Neural progenitor cell (in vitro differentiated cells): Measurements from ENCODE around the gene ALDH9A1. TPM values are rescaled to one million over a fixed set of nuclear protein-coding genes. Genes with fewer than 3 reads are reported as not detected.

Experiments used
- DNase-seq: peaks from one replicate; pipeline ENCODE4 v3.0.0-alpha.2; 2016; ENCODE audit warnings: low spot score
- H2AFZ ChIP-seq: fragments of 200-600 bp; sonication (generic); replicated peaks from 2 replicates; pipeline ENCODE4 v1.6.1; 2016; ENCODE audit warnings: antibody characterized with exemption
- H3F3A ChIP-seq: fragments of 200-600 bp; sonication (generic); 2 replicates; pipeline ENCODE4 v1.6.1; 2016; ENCODE audit warnings: antibody characterized with exemption, low read depth
- H3K27ac ChIP-seq: fragments of 200-600 bp; sonication (generic); 2 replicates; pipeline ENCODE4 v1.5.1; 2016; ENCODE audit warnings: mild to moderate bottlenecking
- H3K27me3 ChIP-seq: fragments of 200-600 bp; sonication (generic); 2 replicates; pipeline ENCODE4 v1.6.1; 2016; ENCODE audit warnings: mild to moderate bottlenecking, moderate library complexity
- H3K36me3 ChIP-seq: fragments of 200-600 bp; sonication (generic); 2 replicates; pipeline ENCODE4 v1.5.1; 2016
- H3K4me1 ChIP-seq: fragments of 200-600 bp; sonication (generic); 2 replicates; pipeline ENCODE4 v1.6.1; 2016; ENCODE audit warnings: mixed run types
- H3K4me2 ChIP-seq: fragments of 200-600 bp; sonication (generic); 2 replicates; pipeline ENCODE4 v1.6.1; 2016
- H3K4me3 ChIP-seq: fragments of 200-600 bp; sonication (generic); 2 replicates; pipeline ENCODE4 v1.5.1; 2016
- H3K79me2 ChIP-seq: fragments of 200-600 bp; sonication (generic); 2 replicates; pipeline ENCODE4 v1.6.1; 2016; ENCODE audit warnings: low read depth
- H3K9ac ChIP-seq: fragments of 200-600 bp; sonication (generic); 2 replicates; pipeline ENCODE4 v1.6.1; 2016
- H3K9me3 ChIP-seq: fragments of 200-600 bp; sonication (generic); 2 replicates; pipeline ENCODE4 v1.5.1; 2016; ENCODE audit warnings: low read depth
- H4K20me1 ChIP-seq: fragments of 200-600 bp; sonication (generic); 2 replicates; pipeline ENCODE4 v1.6.1; 2016; ENCODE audit warnings: low read depth
- H3K27ac Mint-ChIP-seq: 3 replicates; pipeline ENCODE4 v1.8.0; 2021; ENCODE audit warnings: mixed read lengths
- H3K27me3 Mint-ChIP-seq: 2 replicates; pipeline ENCODE4 v1.8.0; 2022; ENCODE audit warnings: low read depth, mild to moderate bottlenecking, inconsistent platforms, moderate library complexity, mixed read lengths; ENCODE audit not compliant: insufficient read depth
- H3K36me3 Mint-ChIP-seq: 3 replicates; pipeline ENCODE4 v1.8.0; 2021; ENCODE audit warnings: mixed read lengths
- H3K4me1 Mint-ChIP-seq: 3 replicates; pipeline ENCODE4 v1.8.0; 2021; ENCODE audit warnings: mixed read lengths
- H3K4me3 Mint-ChIP-seq: 3 replicates; pipeline ENCODE4 v1.8.0; 2021; ENCODE audit warnings: mild to moderate bottlenecking, moderate library complexity, mixed read lengths
- H3K9me3 Mint-ChIP-seq: 3 replicates; pipeline ENCODE4 v1.8.0; 2020; ENCODE audit warnings: mixed read lengths
- CTCF ChIP-seq: fragments of 200-600 bp; sonication (generic); IDR thresholded peaks from 2 replicates; pipeline ENCODE4 v1.5.1; 2017; ENCODE audit warnings: antibody characterized with exemption, mild to moderate bottlenecking
- EZH2 ChIP-seq: fragments of 200-600 bp; sonication (generic); IDR thresholded peaks from 2 replicates; pipeline ENCODE4 v1.6.1; 2017; ENCODE audit warnings: antibody characterized with exemption, mild to moderate bottlenecking, moderate library complexity
- EZH2phosphoT487 ChIP-seq: fragments of 200-600 bp; sonication (generic); IDR thresholded peaks from 2 replicates; pipeline ENCODE4 v1.6.1; 2017; ENCODE audit warnings: antibody characterized with exemption
- total RNA-seq: library from RNA; depleted of rRNA; stranded (reverse); fragments of >200 nt; gene quantifications from 2 replicates; pipeline ENCODE4 v1.2.3, GENCODE V29; 2015; ENCODE audit warnings: low replicate concordance

Gene ALDH9A1
- total RNA-seq, 1 donor from 2014 or later = 82.3 TPM

- Histone ChIP-seq H3K79me2 (no peaks in the 10 kb centered on the region), H3K36me3 (peaks cover 17% of the 10 kb centered on the region), H3K9me3 (no peaks in the 10 kb centered on the region), H3K4me3 (no peak overlapping the region), H2AFZ (no peak overlapping the region), H3K9ac (no peak overlapping the region), H3K4me2 (no peak overlapping the region), H4K20me1 (no peaks in the 10 kb centered on the region), H3K27ac (no peak overlapping the region), H3K4me1 (no peaks in the 10 kb centered on the region), H3F3A (no peaks in the 10 kb centered on the region), H3K27me3 (no peaks in the 10 kb centered on the region)
- Mint-ChIP-seq H3K27me3 (peaks cover 2% of the 10 kb centered on the region), H3K9me3 (no peaks in the 10 kb centered on the region), H3K4me3 (no peak overlapping the region), H3K4me1 (no peaks in the 10 kb centered on the region), H3K27ac (no peak overlapping the region), H3K36me3 (peaks cover 51% of the 10 kb centered on the region)
- no peak for DNase-seq
- no peak for TF ChIP-seq CTCF
- no peak for TF ChIP-seq EZH2
- no peak for TF ChIP-seq EZH2phosphoT487
These were observed 23.8 kb downstream of the ALDH9A1 start for GRCh38 chr1:165674599-165674998.

DNA sequence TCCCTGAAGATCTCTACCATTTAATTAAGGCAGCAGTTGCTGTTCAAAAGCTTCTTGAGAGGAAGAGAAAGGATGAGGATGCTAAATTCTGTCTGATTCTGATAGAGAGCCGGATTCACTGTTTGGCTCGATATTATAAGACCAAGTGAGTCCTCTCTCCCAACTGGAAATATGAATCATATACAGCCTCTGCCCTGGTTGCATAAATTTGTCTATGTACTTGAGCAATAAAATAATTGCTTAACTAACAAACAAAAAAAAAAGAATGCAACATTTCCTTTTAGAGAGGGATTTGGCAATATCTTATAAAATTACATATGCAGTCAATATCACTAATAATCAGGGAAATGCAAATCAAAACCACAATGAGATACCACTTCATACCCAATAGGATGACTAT lies 26.8 kb downstream of the ALDH9A1 start:
- Histone ChIP-seq H3K79me2 (no peaks in the 10 kb centered on the region), H3K4me3 (no peak overlapping the region), H3K9ac (no peak overlapping the region), H3K4me2 (no peak overlapping the region), H3K27me3 (no peaks in the 10 kb centered on the region), H2AFZ (no peak overlapping the region), H3K4me1 (no peaks in the 10 kb centered on the region), H3K27ac (no peak overlapping the region), H3K36me3 (peaks cover 8% of the 10 kb centered on the region), H4K20me1 (no peaks in the 10 kb centered on the region), H3F3A (no peaks in the 10 kb centered on the region), H3K9me3 (no peaks in the 10 kb centered on the region)
- no peak for DNase-seq
- Mint-ChIP-seq H3K27ac (no peak overlapping the region), H3K4me3 (no peak overlapping the region), H3K4me1 (no peaks in the 10 kb centered on the region), H3K36me3 (peaks cover 49% of the 10 kb centered on the region), H3K27me3 (peaks cover 2% of the 10 kb centered on the region), H3K9me3 (no peaks in the 10 kb centered on the region)
- no peak for TF ChIP-seq EZH2
- no peak for TF ChIP-seq CTCF
- TF ChIP-seq EZH2phosphoT487 = no peak

DNA sequence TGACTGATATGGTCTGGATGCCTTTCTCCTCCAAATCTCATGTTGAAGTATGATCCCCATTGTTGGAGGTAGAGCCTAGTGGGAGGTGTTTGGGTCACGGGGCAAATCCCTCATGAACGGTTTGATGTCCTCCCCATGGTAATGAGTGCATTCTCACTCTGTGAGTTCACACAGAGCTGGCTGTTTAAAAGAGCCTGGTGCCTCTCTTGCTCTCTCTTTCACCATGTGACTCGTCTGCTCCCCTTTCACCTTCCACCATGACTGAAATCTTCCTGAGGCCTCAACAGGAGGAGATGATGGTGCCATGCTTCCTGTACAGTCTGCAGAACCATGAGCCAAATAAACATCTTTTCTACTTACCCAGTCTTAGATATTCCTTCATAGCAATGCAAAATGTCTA lies 30.2 kb downstream of the ALDH9A1 start:
- TF ChIP-seq EZH2 (no peak), EZH2phosphoT487 (no peak), CTCF (no peak)
- Mint-ChIP-seq H3K9me3 (no peaks in the 10 kb centered on the region), H3K27ac (no peak overlapping the region), H3K4me3 (no peak overlapping the region), H3K36me3 (peaks cover 50% of the 10 kb centered on the region), H3K27me3 (peaks cover 2% of the 10 kb centered on the region), H3K4me1 (no peaks in the 10 kb centered on the region)
- H3K36me3 ChIP-seq = peaks cover 8% of the 10 kb centered on the region
- no peaks in the 10 kb centered on the region for H3K9me3 ChIP-seq
- H3K4me3 ChIP-seq = no peak overlapping the region
- no peaks in the 10 kb centered on the region for H3K27me3 ChIP-seq
- no peak overlapping the region for H3K27ac ChIP-seq
- H3K79me2 ChIP-seq = no peaks in the 10 kb centered on the region
- H2AFZ ChIP-seq = no peak overlapping the region
- H3F3A ChIP-seq = no peaks in the 10 kb centered on the region
- no peaks in the 10 kb centered on the region for H4K20me1 ChIP-seq
- DNase-seq = no peak
- H3K4me1 ChIP-seq = no peaks in the 10 kb centered on the region
- H3K9ac ChIP-seq = no peak overlapping the region
- no peak overlapping the region for H3K4me2 ChIP-seq
